HG03342 (cell line): ENCODE data around the gene NUFIP2.
"Not testable (repeated sequence)": the region's sequence is repeated elsewhere in the genome, so short reads cannot be mapped to it uniquely, and the experiment has no call there.

Experiments used
- ATAC-seq: cut with Tn5 transposase; IDR thresholded peaks from one replicate; pipeline ENCODE4 v1.9.1; 2021; ENCODE audit warnings: mild to moderate bottlenecking, moderate library complexity; ENCODE audit not compliant: unreplicated experiment

Gene NUFIP2

GRCh38 chr17:29240477-29240876 is 53.5 kb downstream of the NUFIP2 start:
- ATAC-seq = no peak

- ATAC-seq = no peak
Observed at GRCh38 chr17:29238133-29238850, 55.7 kb downstream of the NUFIP2 start.

GRCh38 chr17:29237476-29238132 is 56.3 kb downstream of the NUFIP2 start:
- ATAC-seq = no peak

- ATAC-seq = no peak
Observed at GRCh38 chr17:29235904-29236303, 58.0 kb downstream of the NUFIP2 start.

GRCh38 chr17:29234972-29235371 is 59.0 kb downstream of the NUFIP2 start:
- not testable (repeated sequence) for ATAC-seq

GRCh38 chr17:29233301-29233700 is 60.6 kb downstream of the NUFIP2 start:
- no peak for ATAC-seq

GRCh38 chr17:29225396-29225795 is 68.6 kb downstream of the NUFIP2 start:
- ATAC-seq = no peak

GRCh38 chr17:29221338-29221737 is 72.6 kb downstream of the NUFIP2 start:
- ATAC-seq = not testable (repeated sequence)

- no peak for ATAC-seq
Observed at GRCh38 chr17:29219378-29220047, 74.4 kb downstream of the NUFIP2 start.

GRCh38 chr17:29216856-29217255 is 77.1 kb downstream of the NUFIP2 start:
- ATAC-seq = no peak

- ATAC-seq = no peak
Observed at GRCh38 chr17:29216181-29216580, 77.8 kb downstream of the NUFIP2 start.

GRCh38 chr17:29215717-29216116 is 78.2 kb downstream of the NUFIP2 start:
- ATAC-seq = no peak

GRCh38 chr17:29215174-29215573 is 78.8 kb downstream of the NUFIP2 start:
- ATAC-seq = no peak

GRCh38 chr17:29214215-29215146 is 79.5 kb downstream of the NUFIP2 start:
- no peak for ATAC-seq

GRCh38 chr17:29212681-29213121 is 81.2 kb downstream of the NUFIP2 start:
- no peak for ATAC-seq

GRCh38 chr17:29212094-29212631 is 81.8 kb downstream of the NUFIP2 start:
- ATAC-seq = no peak

- ATAC-seq = no peak
Observed at GRCh38 chr17:29210879-29211278, 83.1 kb downstream of the NUFIP2 start.

GRCh38 chr17:29209073-29209472 is 84.9 kb downstream of the NUFIP2 start:
- ATAC-seq = no peak

- no peak for ATAC-seq
Observed at GRCh38 chr17:29207975-29208374, 86.0 kb downstream of the NUFIP2 start.
